OCI-LY7 (cell line): ENCODE measurements around the gene GTF3C2. TPM values are rescaled to one million over a fixed set of nuclear protein-coding genes. Genes with fewer than 3 reads are reported as not detected.
"Not testable (repeated sequence)": the region's sequence is repeated elsewhere in the genome, so short reads cannot be mapped to it uniquely, and the experiment has no call there.

Experiments used
- BruUV-seq: library from RNA; stranded (reverse); fragments of 400-500 nt; replicated peaks from 2 replicates; lab custom pipeline; 2021; lab: Mats Ljungman, UMichigan
- CTCF ChIA-PET: fragments of 300-600 bp; sonication (Branson Sonifier 250); formaldehyde crosslinking; loops from one replicate; lab custom pipeline; 2022; ENCODE audit warnings: antibody characterized with exemption; ENCODE audit not compliant: unreplicated experiment; lab: Charles Lee
- POLR2A ChIA-PET: fragments of 300-600 bp; sonication (Branson Sonifier 250); formaldehyde crosslinking; loops from one replicate; lab custom pipeline; 2022; ENCODE audit warnings: antibody characterized with exemption; lab: Charles Lee
- DNase-seq: peaks from one replicate; pipeline ENCODE4 v3.0.0-alpha.2; 2015; ENCODE audit warnings: low spot score
- H2AFZ ChIP-seq: fragments of 200-600 bp; sonication (generic), shearing (Covaris generic); 2 replicates; pipeline ENCODE4 v1.6.1; 2014; ENCODE audit warnings: mild to moderate bottlenecking, antibody characterized with exemption, low read length, moderate library complexity
- H3K27ac ChIP-seq: fragments of 200-600 bp; sonication (generic); 2 replicates; pipeline ENCODE4 v1.5.1; 2014; ENCODE audit warnings: mixed run types, low read depth, mild to moderate bottlenecking, moderate library complexity, low read length, inconsistent platforms; ENCODE audit not compliant: poor library complexity, severe bottlenecking
- H3K36me3 ChIP-seq: fragments of 200-600 bp; sonication (generic); 2 replicates; pipeline ENCODE4 v1.6.1; 2014; ENCODE audit warnings: mild to moderate bottlenecking, antibody characterized with exemption, low read length, moderate library complexity, mixed read lengths; ENCODE audit not compliant: insufficient read depth
- H3K4me1 ChIP-seq: fragments of 200-600 bp; sonication (generic); 2 replicates; pipeline ENCODE4 v1.5.1; 2014; ENCODE audit warnings: mild to moderate bottlenecking, low read length; ENCODE audit not compliant: insufficient read depth, poor library complexity, severe bottlenecking
- H3K4me2 ChIP-seq: fragments of 200-600 bp; sonication (generic); 2 replicates; pipeline ENCODE4 v1.6.1; 2014; ENCODE audit warnings: mild to moderate bottlenecking, low read length
- H3K4me3 ChIP-seq: fragments of 200-600 bp; sonication (generic); 2 replicates; pipeline ENCODE4 v1.5.1; 2014; ENCODE audit warnings: mild to moderate bottlenecking, low read depth, low read length; ENCODE audit not compliant: poor library complexity, severe bottlenecking
- H3K79me2 ChIP-seq: fragments of 200-600 bp; sonication (generic); 2 replicates; pipeline ENCODE4 v1.6.1; 2016; ENCODE audit warnings: low read depth, mild to moderate bottlenecking, low read length, moderate library complexity, mixed read lengths; ENCODE audit not compliant: insufficient read depth
- H3K9me2 ChIP-seq: fragments of 200-600 bp; sonication (generic); 2 replicates; pipeline ENCODE4 v1.6.1; 2016; ENCODE audit warnings: mild to moderate bottlenecking, low read length, mixed read lengths; ENCODE audit not compliant: insufficient read depth
- H3K9me3 ChIP-seq: fragments of 200-600 bp; sonication (generic); 2 replicates; pipeline ENCODE4 v1.6.1; 2014; ENCODE audit warnings: mild to moderate bottlenecking, mixed run types, low read length, mixed read lengths
- H4K20me1 ChIP-seq: fragments of 200-600 bp; sonication (generic); 2 replicates; pipeline ENCODE4 v1.6.1; 2014; ENCODE audit warnings: mild to moderate bottlenecking, antibody characterized with exemption, low read length, moderate library complexity, mixed read lengths; ENCODE audit not compliant: insufficient read depth
- CTCF ChIP-seq: fragments of 200-600 bp; sonication (generic); conservative IDR thresholded peaks from 2 replicates; pipeline ENCODE4 v1.5.1; 2014; ENCODE audit warnings: mild to moderate bottlenecking, antibody characterized with exemption, low read length, moderate library complexity, mixed read lengths
- EZH2phosphoT487 ChIP-seq: fragments of 200-600 bp; sonication (generic); IDR thresholded peaks from 2 replicates; pipeline ENCODE4 v1.6.1; 2018; ENCODE audit warnings: low read depth, borderline replicate concordance, mild to moderate bottlenecking, mixed run types, antibody characterized with exemption, low read length, moderate library complexity, mixed read lengths
- intact Hi-C: fragments of 100-400 bp; cut with micrococcal nuclease; formaldehyde crosslinking; loops from one replicate; pipeline ENCODE4 v1.10.0; 2022; ENCODE audit not compliant: unreplicated experiment
- total RNA-seq, 2 experiments: library from RNA; depleted of rRNA in 1 of 2; stranded (reverse); fragments of >200 nt in 1 of 2; shearing (Covaris generic) in 1 of 2; gene quantifications; 2 replicates each; pipeline ENCODE4 v1.2.3, GENCODE V29; 2014 to 2022

The GTF3C2 gene
- total RNA-seq, 2 experiments from 2014 or later, result 54.2 to 70.3 TPM

GRCh38 chr2:27304488-27305240, 51.9 kb downstream of the GTF3C2 start:
- POLR2A ChIA-PET, result interaction anchor here (0.8 kb wide), 1 partner anchor 19 kb away, joined by 4 read pairs; no protein-coding TSS in a partner anchor
- H3K36me3 ChIP-seq, result peaks cover 4% of the 10 kb centered on the region; the same call in 1 of the 2 replicates
- CTCF ChIA-PET, result no interaction called here
- H3K27ac ChIP-seq, result no peak overlapping the region
- no peak overlapping the region for H3K4me3 ChIP-seq
- no TSS peak for BruUV-seq
- no peak overlapping the region for H2AFZ ChIP-seq
- no peaks in the 10 kb centered on the region for H4K20me1 ChIP-seq
- peaks cover 14% of the 10 kb centered on the region for H3K4me1 ChIP-seq
- intact Hi-C loops, result loop anchor here (5.0 kb wide), 1 partner anchor 192 kb away; no protein-coding TSS in a partner anchor
- no peak overlapping the region for H3K4me2 ChIP-seq
- H3K79me2 ChIP-seq, result no peaks in the 10 kb centered on the region
- DNase-seq, result no peak
- H3K9me2 ChIP-seq, result no peaks in the 10 kb centered on the region
- no peaks in the 10 kb centered on the region for H3K9me3 ChIP-seq
- TF ChIP-seq CTCF, result no peak
- no peak for TF ChIP-seq EZH2phosphoT487

DNA sequence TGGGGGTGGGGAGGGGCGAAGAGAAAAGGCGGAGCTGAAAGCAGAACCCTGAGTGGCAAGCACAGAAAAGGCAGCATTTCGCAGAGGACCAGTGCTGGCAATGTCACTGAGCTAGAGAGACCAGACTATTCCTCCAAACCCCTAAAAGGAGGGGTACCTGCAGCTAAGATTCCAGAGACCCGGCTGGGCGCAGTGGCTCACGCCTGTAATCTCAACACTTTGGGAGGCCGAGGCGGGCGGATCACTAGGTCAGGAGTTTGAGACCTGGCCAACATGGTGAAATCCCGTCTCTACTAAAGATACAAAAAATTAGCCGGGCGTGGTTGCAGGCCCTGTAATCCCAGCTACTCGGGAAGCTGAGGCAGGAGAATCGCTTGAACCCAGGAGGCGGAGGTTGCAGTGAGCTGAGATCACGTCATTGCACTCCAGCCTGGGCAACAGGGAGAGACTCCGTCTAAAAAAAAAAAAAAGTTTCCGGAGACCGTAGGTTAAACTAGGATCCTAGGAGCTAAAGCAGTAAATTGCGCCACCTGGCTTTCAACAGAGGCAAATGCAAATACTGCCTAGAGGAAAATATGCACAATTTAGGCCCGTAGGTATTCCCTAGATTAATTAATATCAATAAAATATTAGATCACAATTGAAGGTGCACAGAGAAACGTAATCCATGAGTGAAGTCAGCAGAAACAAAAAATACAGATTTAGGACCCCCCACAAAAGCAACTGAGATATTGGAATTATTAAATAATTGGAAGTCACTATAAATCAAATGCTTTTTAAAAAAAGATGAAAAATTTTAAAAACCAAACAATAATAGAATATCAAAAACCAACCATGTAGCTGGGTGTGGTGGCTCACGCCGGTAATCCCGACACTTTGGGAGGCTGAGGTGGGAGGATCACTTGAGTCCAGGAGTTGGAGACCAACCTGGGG, 53.2 kb downstream of the GTF3C2 start:
- POLR2A ChIA-PET, result interaction anchor here (0.6 to 3.5 kb wide), 10 partner anchors 11 to 215 kb away, joined by 3 to 46 read pairs (median 4); no protein-coding TSS in a partner anchor
- CTCF ChIA-PET, result interaction anchor here (0.6 to 1.8 kb wide), 11 partner anchors 11 to 287 kb away, joined by 3 to 18 read pairs (median 3); partner anchors contain the start of genes KHK and SLC30A3
- Histone ChIP-seq H3K9me3 (no peaks in the 10 kb centered on the region), H3K36me3 (no peaks in the 10 kb centered on the region), H2AFZ (peak overlapping the region; percentile 91), H3K4me3 (peak overlapping the region; percentile 61), H3K9me2 (no peaks in the 10 kb centered on the region), H3K27ac (peak overlapping the region; percentile 43), H3K79me2 (no peaks in the 10 kb centered on the region), H3K4me2 (peak overlapping the region; percentile 81), H3K4me1 (peaks cover 14% of the 10 kb centered on the region), H4K20me1 (no peaks in the 10 kb centered on the region)
- BruUV-seq, result no TSS peak
- TF ChIP-seq CTCF, result peak; percentile 92
- no peak for TF ChIP-seq EZH2phosphoT487
- DNase-seq, result peak; percentile 90
- intact Hi-C loops, result loop anchor here (1.0 to 5.0 kb wide), 4 partner anchors 53 to 205 kb away; no protein-coding TSS in a partner anchor

DNA sequence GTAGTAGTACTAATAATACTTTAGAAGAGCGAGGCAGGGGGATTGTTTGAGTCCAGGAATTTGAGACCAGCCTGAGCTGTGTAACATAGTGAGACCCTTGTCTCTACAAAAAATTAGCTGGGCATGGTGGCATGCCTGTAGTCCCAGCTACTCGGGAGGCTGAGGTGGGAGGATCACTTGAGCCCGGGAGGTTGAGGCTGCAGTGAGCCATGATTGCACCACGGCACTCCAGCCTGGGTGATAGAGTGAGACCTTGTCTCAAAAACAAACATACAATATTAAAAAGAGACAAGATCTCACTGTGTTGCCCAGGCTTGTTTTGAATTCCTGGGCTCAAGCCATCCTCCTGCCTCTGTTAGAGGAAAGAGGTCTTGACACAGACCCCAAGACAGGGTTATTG, 56.0 kb downstream of the GTF3C2 start:
- BruUV-seq, CTCF ChIA-PET: not testable (repeated sequence)
- POLR2A ChIA-PET, result interaction anchor here (0.6 to 3.5 kb wide), 3 partner anchors 9 to 33 kb away, joined by 3 to 46 read pairs (median 3); no protein-coding TSS in a partner anchor

More for the DNA sequence above, 56.0 kb downstream of the GTF3C2 start:
- DNase-seq, H3K9me3 ChIP-seq, H3K4me3 ChIP-seq, H3K4me2 ChIP-seq, H3K27ac ChIP-seq, H3K36me3 ChIP-seq, H4K20me1 ChIP-seq, H3K79me2 ChIP-seq, H3K9me2 ChIP-seq, H2AFZ ChIP-seq: not testable (repeated sequence)
- H3K4me1 ChIP-seq, result peaks cover 14% of the 10 kb centered on the region
- intact Hi-C loops, result loop anchor here (5.0 kb wide), 1 partner anchor 188 kb away; no protein-coding TSS in a partner anchor
